ENCODE data around the gene PROCA1.

- no peak for TF ChIP-seq NFIC (IDR thresholded peaks at IDR 0.05; ENCODE audit: borderline replicate concordance)
- no peak for TF ChIP-seq FOSL2 (IDR thresholded peaks at IDR 0.05; ENCODE audit: borderline replicate concordance, low read depth)
- no peak for TF ChIP-seq EP300 (IDR thresholded peaks at IDR 0.05; ENCODE audit: borderline replicate concordance in 1 of 2, low read depth in 1 of 2, low read length in 1 of 2)
- TF ChIP-seq REST (IDR thresholded peaks at IDR 0.05; ENCODE audit: low read depth, low read length), result no peak
- no peak for TF ChIP-seq TEAD4 (IDR thresholded peaks at IDR 0.05; ENCODE audit: borderline replicate concordance, insufficient read depth)
- TF ChIP-seq EZH2phosphoT487 (IDR thresholded peaks at IDR 0.05; ENCODE audit: borderline replicate concordance, low read depth), result no peak
- TF ChIP-seq MXI1 (IDR thresholded peaks at IDR 0.05; ENCODE audit: low read depth, low read length), result no peak
- no peak for TF ChIP-seq CTCF (IDR thresholded peaks at IDR 0.05)
These were observed 27.1 kb upstream of the PROCA1 start for GRCh38 chr17:28738680-28739384.
